ENCODE measurements around the gene SPTBN2.

- TF ChIP-seq CTCF (IDR thresholded peaks at IDR 0.05; ENCODE audit: borderline replicate concordance, extremely low read depth, low read length, poor library complexity, severe bottlenecking) (no peak), EZH2 (IDR thresholded peaks at IDR 0.05; ENCODE audit: borderline replicate concordance, low read depth, low read length, severe bottlenecking) (no peak)
Observed at GRCh38 chr11:66651016-66651415, 78.0 kb downstream of the SPTBN2 start.
